Vagina (tissue), 2 donors: ENCODE results near the gene MRM2. TPM values are rescaled to one million over a fixed set of nuclear protein-coding genes. Genes with fewer than 3 reads are reported as not detected.

Experiments used
- DNase-seq, 2 donors: peaks; one replicate each; pipeline ENCODE4 v3.0.0-alpha.2; 2017; ENCODE audit errors: extremely low spot score in 2 of 2
- H3K27ac ChIP-seq: fragments of 200-600 bp; sonication (generic); one replicate; pipeline ENCODE4 v1.5.1; 2019
- H3K27me3 ChIP-seq: fragments of 200-600 bp; sonication (generic); one replicate; pipeline ENCODE4 v1.5.1; 2019
- H3K36me3 ChIP-seq, 2 donors: fragments of 200-600 bp; sonication (generic); one replicate each; pipeline ENCODE4 v1.5.1; 2017 to 2019
- H3K4me1 ChIP-seq: fragments of 200-600 bp; sonication (generic); one replicate; pipeline ENCODE4 v1.5.1; 2019
- H3K4me3 ChIP-seq, 2 donors: fragments of 200-600 bp; sonication (generic); 1 replicate in 1 of 2; 2 replicates in 1 of 2; pipeline ENCODE4 v1.5.1; 2016 to 2019
- H3K9me3 ChIP-seq: fragments of 200-600 bp; sonication (generic); one replicate; pipeline ENCODE4 v1.5.1; 2019
- CTCF ChIP-seq, 3 experiments: fragments of 450-650 bp in 2 of 3; fragments of 200-600 bp in 1 of 3; sonication (generic) in 1 of 3; IDR thresholded peaks; one replicate each; pipeline ENCODE4 v1.5.1; 2017 to 2019; ENCODE audit warnings: antibody characterized with exemption in 3 of 3, mild to moderate bottlenecking in 2 of 3, moderate library complexity in 2 of 3
- POLR2A ChIP-seq, 2 donors: fragments of 450-650 bp; IDR thresholded peaks; one replicate each; pipeline ENCODE4 v1.6.1; 2017; ENCODE audit warnings: antibody characterized with exemption in 2 of 2, mild to moderate bottlenecking in 2 of 2, moderate library complexity in 2 of 2
- POLR2AphosphoS5 ChIP-seq, 2 donors: sonication (generic); formaldehyde crosslinking; IDR thresholded peaks; one replicate each; pipeline ENCODE4 v1.9.0; 2017; ENCODE audit warnings: antibody characterized with exemption in 2 of 2, mild to moderate bottlenecking in 2 of 2, low read depth in 1 of 2; ENCODE audit not compliant: insufficient read depth in 1 of 2
- intact Hi-C: fragments of 100-400 bp; cut with DNase I; formaldehyde crosslinking; loops from one replicate; pipeline ENCODE4 v1.15.1; 2023
- total RNA-seq: library from RNA; depleted of rRNA; stranded (reverse); fragments of >200 nt; gene quantifications from one replicate; pipeline ENCODE4 v1.2.3, GENCODE V29; 2016

Gene MRM2
- total RNA-seq, 1 donor from 2014 or later, result 8.3 TPM

- Histone ChIP-seq H3K9me3 (no peaks in the 10 kb centered on the region), H3K27me3 (no peaks in the 10 kb centered on the region), H3K36me3 (no peaks in the 10 kb centered on the region), H3K4me3 (no peak overlapping the region), H3K27ac (no peak overlapping the region), H3K4me1 (peaks cover 18% of the 10 kb centered on the region)
- intact Hi-C loops, result no loop called here
- no peak for DNase-seq
- TF ChIP-seq POLR2AphosphoS5 (IDR thresholded peaks at IDR 0.05; ENCODE audit: insufficient read depth in 1 of 2, low read depth in 1 of 2) (no peak), CTCF (IDR thresholded peaks at IDR 0.05) (peak in 1 of 3 experiments; percentile 25), POLR2A (IDR thresholded peaks at IDR 0.05) (no peak)
Measured at GRCh38 chr7:2247141-2247995, 5.4 kb upstream of the MRM2 start.

- Histone ChIP-seq H3K4me1 (peaks cover 27% of the 10 kb centered on the region), H3K4me3 (no peak overlapping the region), H3K9me3 (no peaks in the 10 kb centered on the region), H3K36me3 (no peaks in the 10 kb centered on the region), H3K27ac (no peak overlapping the region), H3K27me3 (no peaks in the 10 kb centered on the region)
- intact Hi-C loops, result no loop called here
- DNase-seq, result no peak
- TF ChIP-seq POLR2A (IDR thresholded peaks at IDR 0.05) (no peak), CTCF (IDR thresholded peaks at IDR 0.05) (no peak), POLR2AphosphoS5 (IDR thresholded peaks at IDR 0.05; ENCODE audit: insufficient read depth in 1 of 2, low read depth in 1 of 2) (no peak)
Measured at GRCh38 chr7:2245883-2246675, 4.1 kb upstream of the MRM2 start.

- TF ChIP-seq POLR2AphosphoS5 (IDR thresholded peaks at IDR 0.05; ENCODE audit: insufficient read depth in 1 of 2, low read depth in 1 of 2) (no peak), CTCF (IDR thresholded peaks at IDR 0.05) (no peak)
- Histone ChIP-seq H3K36me3 (peaks cover 0 to under 1% of the 10 kb centered on the region in 2 donors), H3K4me3 (no peak overlapping the region), H3K4me1 (peaks cover 35% of the 10 kb centered on the region), H3K27ac (no peak overlapping the region), H3K27me3 (no peaks in the 10 kb centered on the region), H3K9me3 (no peaks in the 10 kb centered on the region)
- intact Hi-C loops, result loop anchor here (5.0 kb wide), 1 partner anchor 63 kb away; no protein-coding TSS in a partner anchor
- DNase-seq, result no peak
Measured at GRCh38 chr7:2244404-2244995, 2.5 kb upstream of the MRM2 start.

GRCh38 chr7:2243458-2243857, 1.5 kb upstream of the MRM2 start:
- intact Hi-C loops, result loop anchor here (5.0 kb wide), 1 partner anchor 64 kb away; no protein-coding TSS in a partner anchor
- no peak for DNase-seq
- H3K27ac ChIP-seq, result no peak overlapping the region
- no peaks in the 10 kb centered on the region for H3K9me3 ChIP-seq
- peaks cover 25% of the 10 kb centered on the region for H3K4me1 ChIP-seq
- H3K36me3 ChIP-seq, result peaks cover 0 to 10% of the 10 kb centered on the region in 2 donors
- no peak for TF ChIP-seq POLR2AphosphoS5 (IDR thresholded peaks at IDR 0.05; ENCODE audit: insufficient read depth in 1 of 2, low read depth in 1 of 2)
- TF ChIP-seq CTCF (IDR thresholded peaks at IDR 0.05), result no peak
- no peak for TF ChIP-seq POLR2A (IDR thresholded peaks at IDR 0.05)
- H3K27me3 ChIP-seq, result no peaks in the 10 kb centered on the region
- H3K4me3 ChIP-seq, result no peak overlapping the region
